C4-2B (cell line): ENCODE results near the gene CENPU.

Experiments
- CTCF ChIP-seq: fragments of 450-650 bp; conservative IDR thresholded peaks from 2 replicates; pipeline ENCODE4 v1.5.1; 2017; ENCODE audit warnings: mild to moderate bottlenecking
- ZFX ChIP-seq: fragments of 450-650 bp; IDR thresholded peaks from 2 replicates; pipeline ENCODE4 v1.6.1; 2017

DNA sequence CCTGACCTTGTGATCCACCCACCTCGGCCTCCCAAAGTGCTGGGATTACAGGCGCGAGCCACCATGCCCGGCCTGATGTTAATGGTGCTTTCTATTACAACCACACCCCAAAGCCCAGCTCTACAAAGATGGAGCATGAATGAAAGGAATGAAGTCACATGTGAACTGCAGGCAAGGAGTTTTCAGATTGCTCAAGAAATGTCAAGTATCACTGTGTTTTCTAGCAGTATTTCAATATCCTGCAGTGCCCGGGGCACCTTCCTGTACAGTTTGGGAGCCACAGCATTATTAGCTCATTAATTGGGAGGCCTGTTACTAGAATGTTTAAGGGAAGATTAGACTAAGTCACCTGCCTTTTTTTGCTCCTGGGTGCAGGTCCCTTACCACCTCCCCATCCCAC, 44.2 kb downstream of the CENPU start:
- TF ChIP-seq CTCF (no peak), ZFX (no peak)
